PC-9 (cell line): ENCODE data around the gene TRIO. TPM values are rescaled to one million over a fixed set of nuclear protein-coding genes. Genes with fewer than 3 reads are reported as not detected.

Experiments
- BruUV-seq: library from RNA; stranded (reverse); fragments of 400-500 nt; replicated peaks from 2 replicates; lab custom pipeline; 2021; lab: Mats Ljungman, UMichigan
- CTCF ChIA-PET: fragments of 300-600 bp; sonication (Branson Sonifier 250); formaldehyde crosslinking; loops from one replicate; lab custom pipeline; 2022; ENCODE audit warnings: antibody characterized with exemption; lab: Charles Lee
- POLR2A ChIA-PET: fragments of 300-600 bp; sonication (Branson Sonifier 250); formaldehyde crosslinking; loops from one replicate; lab custom pipeline; 2022; ENCODE audit warnings: antibody characterized with exemption; ENCODE audit not compliant: unreplicated experiment; lab: Charles Lee
- DNase-seq, 2 experiments: peaks; one replicate each; pipeline versions ENCODE4 v3.0.0 to v3.0.0-alpha.2; 2015 to 2022; ENCODE audit warnings: mixed read lengths in 1 of 2
- H2AFZ ChIP-seq: fragments of 200-600 bp; sonication (generic); 2 replicates; pipeline ENCODE4 v1.8.1; 2017; ENCODE audit warnings: antibody characterized with exemption
- H3F3A ChIP-seq: fragments of 200-600 bp; sonication (generic); 2 replicates; pipeline ENCODE4 v1.8.1; 2017; ENCODE audit warnings: antibody characterized with exemption, mild to moderate bottlenecking, low read depth; ENCODE audit not compliant: insufficient read depth
- H3K27ac ChIP-seq: fragments of 200-600 bp; sonication (generic); 2 replicates; pipeline ENCODE4 v1.6.1; 2016; ENCODE audit warnings: mixed run types
- H3K27me3 ChIP-seq: fragments of 200-600 bp; sonication (generic); 2 replicates; pipeline ENCODE4 v1.6.1; 2016; ENCODE audit warnings: low read depth, mixed run types; ENCODE audit not compliant: insufficient read depth
- H3K36me3 ChIP-seq: fragments of 200-600 bp; sonication (generic); 2 replicates; pipeline ENCODE4 v1.6.1; 2016; ENCODE audit warnings: low read depth, mixed run types
- H3K4me1 ChIP-seq: fragments of 200-600 bp; sonication (generic); replicated peaks from 2 replicates; pipeline ENCODE4 v1.6.1; 2016; ENCODE audit warnings: mixed run types; ENCODE audit not compliant: insufficient read depth
- H3K4me2 ChIP-seq: fragments of 200-600 bp; sonication (generic); 2 replicates; pipeline ENCODE4 v1.6.1; 2017; ENCODE audit warnings: mixed run types
- H3K4me3 ChIP-seq: fragments of 200-600 bp; sonication (generic); 2 replicates; pipeline ENCODE4 v1.6.1; 2016; ENCODE audit warnings: mixed run types
- H3K79me2 ChIP-seq: fragments of 200-600 bp; sonication (generic); 2 replicates; pipeline ENCODE4 v1.6.1; 2017; ENCODE audit warnings: low read depth, mixed run types
- H3K9me2 ChIP-seq: fragments of 200-600 bp; sonication (generic); 2 replicates; pipeline ENCODE4 v1.8.1; 2017; ENCODE audit warnings: mild to moderate bottlenecking; ENCODE audit not compliant: insufficient read depth
- H3K9me3 ChIP-seq: fragments of 200-600 bp; sonication (generic); 2 replicates; pipeline ENCODE4 v1.8.1; 2016; ENCODE audit warnings: low read depth; ENCODE audit not compliant: insufficient read depth
- H4K20me1 ChIP-seq: fragments of 200-600 bp; sonication (generic); 2 replicates; pipeline ENCODE4 v1.8.1; 2017; ENCODE audit not compliant: insufficient read depth
- CTCF ChIP-seq: fragments of 200-600 bp; sonication (generic); conservative IDR thresholded peaks from 2 replicates; pipeline ENCODE4 v1.6.1; 2017; ENCODE audit warnings: mixed run types, antibody characterized with exemption, mild to moderate bottlenecking, moderate library complexity
- EZH2 ChIP-seq: fragments of 200-600 bp; sonication (generic); IDR thresholded peaks from 2 replicates; pipeline ENCODE4 v1.8.0; 2017; ENCODE audit warnings: antibody characterized with exemption, low read depth
- intact Hi-C: fragments of 100-400 bp; cut with micrococcal nuclease; formaldehyde crosslinking; loops from one replicate; pipeline ENCODE4 v1.10.0; 2022; ENCODE audit not compliant: unreplicated experiment
- total RNA-seq: library from RNA; stranded (reverse); gene quantifications from 2 replicates; pipeline ENCODE4 v1.2.3, GENCODE V29; 2021

The TRIO gene
- total RNA-seq, 1 experiment from 2014 or later, result 596 TPM

- TF ChIP-seq EZH2 (no peak), CTCF (no peak)
- Histone ChIP-seq H3K27ac (no peak overlapping the region), H4K20me1 (0 out of 2 replicates have a peak, but pooled peaks cover 5% of the 10 kb centered on the region), H3K4me2 (no peak overlapping the region), H3F3A (peaks cover 32% of the 10 kb centered on the region; the same call in 1 of the 2 replicates), H3K9me2 (no peaks in the 10 kb centered on the region), H3K9me3 (no peaks in the 10 kb centered on the region; the same call in 1 of the 2 replicates), H3K36me3 (peaks cover 18% of the 10 kb centered on the region; the same call in 1 of the 2 replicates), H3K27me3 (no peaks in the 10 kb centered on the region), H3K79me2 (no peaks in the 10 kb centered on the region), H3K4me1 (no peaks in the 10 kb centered on the region), H2AFZ (no peak overlapping the region), H3K4me3 (no peak overlapping the region)
- DNase-seq, result no peak
- CTCF ChIA-PET, result no interaction called here
- BruUV-seq, result no TSS peak
- POLR2A ChIA-PET, result interaction anchor here (0.5 to 0.7 kb wide), 2 partner anchors 141 to 314 kb away, joined by 3 read pairs; no protein-coding TSS in a partner anchor
- intact Hi-C loops, result no loop called here
These were observed 156.5 kb downstream of the TRIO start for GRCh38 chr5:14299666-14300065.

DNA sequence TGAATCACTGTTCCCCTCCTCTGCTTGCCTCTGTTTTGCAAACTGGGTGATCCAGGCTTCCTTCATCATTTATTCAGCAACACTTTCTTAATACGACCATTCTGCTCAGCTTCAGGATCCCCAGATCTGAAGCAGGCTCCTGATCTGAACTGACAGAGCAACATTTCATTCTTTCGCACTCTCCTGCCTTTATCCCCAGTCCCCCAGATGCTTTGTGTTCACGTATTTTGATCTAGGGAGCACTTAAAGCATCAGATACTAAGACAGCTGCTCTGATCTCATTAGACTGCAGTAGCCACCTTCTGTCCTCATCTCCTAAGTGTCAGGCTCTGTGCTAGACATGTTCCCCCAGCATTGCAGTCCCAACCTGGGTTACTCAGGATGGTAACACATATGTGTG, 158.0 kb downstream of the TRIO start:
- Histone ChIP-seq H4K20me1 (no peaks in the 10 kb centered on the region), H3K4me3 (no peak overlapping the region), H3K4me2 (no peak overlapping the region), H3K9me3 (no peaks in the 10 kb centered on the region; the same call in 1 of the 2 replicates), H3K27me3 (no peaks in the 10 kb centered on the region), H3K27ac (no peak overlapping the region), H3K9me2 (no peaks in the 10 kb centered on the region), H3K36me3 (peaks cover 28% of the 10 kb centered on the region), H3K4me1 (no peaks in the 10 kb centered on the region), H2AFZ (no peak overlapping the region), H3F3A (peaks cover 31% of the 10 kb centered on the region; the same call in 1 of the 2 replicates), H3K79me2 (no peaks in the 10 kb centered on the region)
- ChIA-PET CTCF (no interaction called here), POLR2A (interaction anchor here (0.9 kb wide), 1 partner anchor 174 kb away, joined by 6 read pairs; no protein-coding TSS in a partner anchor)
- intact Hi-C loops, result no loop called here
- no peak for DNase-seq
- TF ChIP-seq EZH2, result no peak
- TF ChIP-seq CTCF, result no peak
- no TSS peak for BruUV-seq

- CTCF ChIA-PET, result no interaction called here
- intact Hi-C loops, result no loop called here
- no peaks in the 10 kb centered on the region for H4K20me1 ChIP-seq
These were observed 159.2 kb downstream of the TRIO start for GRCh38 chr5:14302330-14302729.

More at GRCh38 chr5:14302330-14302729, 159.2 kb downstream of the TRIO start:
- Histone ChIP-seq H3K27ac (no peak overlapping the region), H3K27me3 (no peaks in the 10 kb centered on the region), H3F3A (peaks cover 31% of the 10 kb centered on the region; the same call in 1 of the 2 replicates), H3K9me3 (no peaks in the 10 kb centered on the region; the same call in 1 of the 2 replicates), H2AFZ (no peak overlapping the region), H3K4me1 (no peaks in the 10 kb centered on the region), H3K4me2 (no peak overlapping the region), H3K4me3 (no peak overlapping the region), H3K79me2 (no peaks in the 10 kb centered on the region), H3K36me3 (peaks cover 33% of the 10 kb centered on the region), H3K9me2 (no peaks in the 10 kb centered on the region)
- BruUV-seq, result no TSS peak
- TF ChIP-seq CTCF, result no peak
- DNase-seq, result no peak
- POLR2A ChIA-PET, result no interaction called here
